ENCODE results near the gene PRMT7.

GRCh38 chr16:68313116-68313515 is 2.3 kb downstream of the PRMT7 start:
- TF ChIP-seq CTCF (conservative IDR thresholded peaks at IDR 0.05; ENCODE audit: low read length) (no peak), EZH2phosphoT487 (IDR thresholded peaks at IDR 0.05; ENCODE audit: borderline replicate concordance, low read depth, low read length) (no peak)

Data from OCI-LY7 (cell line).